Measurements from ENCODE around the gene INPP5F. TPM values are rescaled to one million over a fixed set of nuclear protein-coding genes. Genes with fewer than 3 reads are reported as not detected.

Gene INPP5F
- total and polyA plus RNA-seq, 9 of the 15 experiments (the other 6 are each of a cell fraction or from before 2014, with no cell fraction given): 1.6 to 7.3 (median 6.0) TPM

DNA sequence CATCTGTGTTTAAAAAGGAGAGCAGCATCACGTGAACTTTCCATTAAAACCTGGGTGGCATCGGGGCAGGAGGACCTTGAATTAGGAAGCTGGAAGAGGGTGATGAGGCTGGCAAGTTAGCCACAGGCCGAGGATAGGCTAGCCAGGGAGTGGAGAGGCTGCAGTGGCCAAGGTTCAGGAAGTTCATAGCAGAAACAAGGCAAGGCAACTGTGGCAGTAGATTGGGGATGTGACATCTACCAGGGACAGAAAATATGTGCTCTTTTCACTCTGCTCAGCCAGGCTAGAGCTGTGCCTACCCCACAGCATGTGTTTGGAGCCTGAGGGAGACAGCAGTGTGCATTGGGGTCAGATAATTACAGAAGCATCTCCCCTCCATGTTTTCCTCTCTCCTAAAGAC, 2.2 kb upstream of the INPP5F start (continued):
- TF ChIP-seq RAD51 (IDR thresholded peaks at IDR 0.05; ENCODE audit: borderline replicate concordance, low read depth): no peak
- no peak for TF ChIP-seq NR2F6 (CRISPR knock-in tag; IDR thresholded peaks at IDR 0.05)
- TF ChIP-seq CREB1 (IDR thresholded peaks at IDR 0.05): no peak
- TF ChIP-seq CREB1 (CRISPR knock-in tag; IDR thresholded peaks at IDR 0.05): no peak
- TF ChIP-seq HNRNPH1 (optimal IDR thresholded peaks at IDR 0.05; ENCODE audit: low read depth, low read length): no peak
- no peak for TF ChIP-seq ZNF165 (CRISPR knock-in tag; IDR thresholded peaks at IDR 0.05; ENCODE audit: borderline replicate concordance)
- no peak for TF ChIP-seq NBN (IDR thresholded peaks at IDR 0.05; ENCODE audit: low read depth)
- TF ChIP-seq, protein P1, sequence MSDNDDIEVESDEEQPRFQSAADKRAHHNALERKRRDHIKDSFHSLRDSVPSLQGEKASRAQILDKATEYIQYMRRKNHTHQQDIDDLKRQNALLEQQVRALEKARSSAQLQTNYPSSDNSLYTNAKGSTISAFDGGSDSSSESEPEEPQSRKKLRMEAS (CRISPR knock-in tag; IDR thresholded peaks at IDR 0.05): no peak
- TF ChIP-seq ZNF766 (CRISPR knock-in tag; conservative IDR thresholded peaks at IDR 0.05): no peak
- no peak for TF ChIP-seq FOXJ3 (CRISPR knock-in tag; IDR thresholded peaks at IDR 0.05)
- no peak for TF ChIP-seq ZNF3 (CRISPR knock-in tag; IDR thresholded peaks at IDR 0.05)

Data from K562 (cell line).